Measurements from ENCODE around the gene MAGEA4. TPM values are rescaled to one million over a fixed set of nuclear protein-coding genes. Genes with fewer than 3 reads are reported as not detected.

Gene MAGEA4
- total RNA-seq, 2 donors from 2014 or later = not detected

DNA sequence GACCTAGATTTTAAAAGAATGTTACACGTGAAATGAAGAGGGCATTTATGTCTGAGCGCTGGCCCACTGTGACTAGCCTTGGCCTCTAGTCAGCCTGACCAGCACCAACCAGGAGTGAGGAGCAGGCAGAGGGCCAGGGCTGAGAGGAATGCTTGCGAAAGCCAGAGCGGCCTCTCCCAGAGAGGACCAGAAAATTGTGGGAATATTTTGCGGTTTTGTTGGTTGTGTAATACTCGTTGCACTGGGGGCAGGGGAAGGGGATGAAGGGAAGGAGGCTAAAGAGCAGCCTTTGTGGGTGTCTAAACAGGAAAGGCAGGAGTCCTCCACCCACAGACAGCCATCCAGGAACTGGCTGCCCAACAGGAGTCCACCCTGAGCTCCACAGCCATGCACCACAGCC is 58.0 kb downstream of the MAGEA4 start:
- no peaks in the 10 kb centered on the region for H3K36me3 ChIP-seq (replicated peaks in 1 of 2; ENCODE audit: insufficient read depth in 1 of 2, low read depth in 2 of 2)
- H3K4me3 ChIP-seq = no peak overlapping the region
- intact Hi-C loops (cut with DNase I) = no loop called here
- 36 to 46% methylated on average over 6 of the region's 6 CpGs for WGBS, 2 donors
- DNase-seq = peak; percentile 49 to 72 (median 70)
- TF ChIP-seq, protein P1, sequence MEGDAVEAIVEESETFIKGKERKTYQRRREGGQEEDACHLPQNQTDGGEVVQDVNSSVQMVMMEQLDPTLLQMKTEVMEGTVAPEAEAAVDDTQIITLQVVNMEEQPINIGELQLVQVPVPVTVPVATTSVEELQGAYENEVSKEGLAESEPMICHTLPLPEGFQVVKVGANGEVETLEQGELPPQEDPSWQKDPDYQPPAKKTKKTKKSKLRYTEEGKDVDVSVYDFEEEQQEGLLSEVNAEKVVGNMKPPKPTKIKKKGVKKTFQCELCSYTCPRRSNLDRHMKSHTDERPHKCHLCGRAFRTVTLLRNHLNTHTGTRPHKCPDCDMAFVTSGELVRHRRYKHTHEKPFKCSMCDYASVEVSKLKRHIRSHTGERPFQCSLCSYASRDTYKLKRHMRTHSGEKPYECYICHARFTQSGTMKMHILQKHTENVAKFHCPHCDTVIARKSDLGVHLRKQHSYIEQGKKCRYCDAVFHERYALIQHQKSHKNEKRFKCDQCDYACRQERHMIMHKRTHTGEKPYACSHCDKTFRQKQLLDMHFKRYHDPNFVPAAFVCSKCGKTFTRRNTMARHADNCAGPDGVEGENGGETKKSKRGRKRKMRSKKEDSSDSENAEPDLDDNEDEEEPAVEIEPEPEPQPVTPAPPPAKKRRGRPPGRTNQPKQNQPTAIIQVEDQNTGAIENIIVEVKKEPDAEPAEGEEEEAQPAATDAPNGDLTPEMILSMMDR (IDR thresholded peaks at IDR 0.05) = no peak
- no peak for TF ChIP-seq POLR2A (IDR thresholded peaks at IDR 0.05)
- H3K27me3 ChIP-seq = no peaks in the 10 kb centered on the region
- H3K9me3 ChIP-seq = no peaks in the 10 kb centered on the region
- peak; percentile 70 for ATAC-seq
- peak overlapping the region in 3 of 4 donors; percentile 23 to 68 (median 61) for H3K27ac ChIP-seq
- H3K4me1 ChIP-seq = peaks cover 9% of the 10 kb centered on the region

GRCh38 chrX:151973060-151973661 is 60.5 kb downstream of the MAGEA4 start:
- Histone ChIP-seq H3K9me3 (no peaks in the 10 kb centered on the region), H3K4me3 (no peak overlapping the region), H3K27me3 (no peaks in the 10 kb centered on the region), H3K36me3 (replicated peaks in 1 of 2; ENCODE audit: insufficient read depth in 1 of 2, low read depth in 2 of 2) (no peaks in the 10 kb centered on the region), H3K4me1 (peaks cover 9% of the 10 kb centered on the region), H3K27ac (peak overlapping the region in 3 of 4 donors; percentile 55 to 78 (median 76))
- DNase-seq = no peak
- TF ChIP-seq, protein P1 (IDR thresholded peaks at IDR 0.05) = no peak
- TF ChIP-seq POLR2A (IDR thresholded peaks at IDR 0.05) = no peak
- no peak for ATAC-seq
- intact Hi-C loops (cut with DNase I) = no loop called here
- 50 to 78% methylated on average over 2 to 4 of the region's 4 CpGs for WGBS, 2 donors

DNA sequence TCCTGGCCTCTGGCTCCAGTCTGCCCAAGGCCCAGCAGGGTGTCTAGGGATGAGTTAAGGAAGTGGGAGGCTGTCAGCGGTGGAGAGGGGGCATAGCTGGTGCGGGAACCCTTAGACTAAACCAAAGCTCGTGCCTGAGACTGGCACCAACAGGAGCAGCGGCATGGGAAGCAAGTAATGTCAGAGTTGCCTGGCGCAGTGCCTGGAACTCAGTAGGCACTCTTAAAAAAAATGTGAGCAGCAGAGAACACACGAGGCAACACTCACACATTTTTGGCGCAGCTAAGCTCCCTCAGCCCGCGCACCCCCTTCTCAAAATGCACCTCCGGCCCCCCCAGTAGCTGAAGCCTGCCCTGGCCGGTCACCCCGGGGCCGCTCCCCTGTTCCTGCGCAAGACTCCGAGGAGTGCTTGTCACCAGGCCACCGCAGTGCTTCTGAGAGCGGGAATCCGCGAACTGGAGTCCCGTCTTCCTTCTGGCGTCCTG is 61.2 kb downstream of the MAGEA4 start:
- no peaks in the 10 kb centered on the region for H3K9me3 ChIP-seq
- no peaks in the 10 kb centered on the region for H3K36me3 ChIP-seq (replicated peaks in 1 of 2; ENCODE audit: insufficient read depth in 1 of 2, low read depth in 2 of 2)
- intact Hi-C loops (cut with DNase I) = no loop called here
- peaks cover 9% of the 10 kb centered on the region for H3K4me1 ChIP-seq
- 0 to 13% methylated on average over 2 to 13 of the region's 21 CpGs for WGBS, 2 donors
- TF ChIP-seq, protein P1 (IDR thresholded peaks at IDR 0.05) = no peak
- TF ChIP-seq POLR2A (IDR thresholded peaks at IDR 0.05) = no peak
- peak in 3 of 4 donors; percentile 14 to 57 (median 45) for DNase-seq
- no peaks in the 10 kb centered on the region for H3K27me3 ChIP-seq
- peak overlapping the region; percentile 32 to 78 (median 66) for H3K27ac ChIP-seq
- ATAC-seq = peak; percentile 41
- no peak overlapping the region for H3K4me3 ChIP-seq

MicroRNA genes within 50 kb of the gene (microRNA counts, 767-probe panel; counts per million panel counts)
- microRNA hsa-miR-224-5p (0 to 736 counts per million in 2 donors), microRNA hsa-miR-452-5p (0 to 736 counts per million in 2 donors)

Small RNAs within 50 kb of the gene (microRNA-seq; reads per million reads assigned to microRNA genes)
- gene MIR224 (ENCODE audit: borderline number of aligned reads in 2 of 2, borderline replicate concordance in 2 of 2) (318 to 328 reads per million in 2 donors), gene MIR452 (ENCODE audit: borderline number of aligned reads in 2 of 2, borderline replicate concordance in 2 of 2) (112 to 138 reads per million in 2 donors)

Other genes with a start within 250 kb of the MAGEA4 start
- 1 to 10 TPM in 1 of 2 donors, under 1 TPM in 1; 0.33 to 1.0 TPM for gene PRRG3, start 217.4 kb upstream of the MAGEA4 start, total RNA-seq
- gene FATE1, start 196.9 kb upstream of the MAGEA4 start, total RNA-seq = not detected
- not detected for gene CNGA2, start 178.1 kb upstream of the MAGEA4 start, total RNA-seq
- 10 to 100 TPM; 46.2 to 64.9 TPM for gene GABRE, start 61.8 kb downstream of the MAGEA4 start, total RNA-seq
- not detected for gene MAGEA10, start 225.7 kb downstream of the MAGEA4 start, total RNA-seq